Measurements from ENCODE around the gene STMP1. TPM values are rescaled to one million over a fixed set of nuclear protein-coding genes. Genes with fewer than 3 reads are reported as not detected.
A peak's percentile ranks its signal among the peaks of the same experiment; 100 is the strongest.

STMP1 gene
- total and polyA plus RNA-seq, 2 of the 4 experiments (the other 2 are of a cell fraction) = 6.1 to 28.3 TPM

GRCh38 chr7:135714534-135715009 is 52.3 kb downstream of the STMP1 start (continued):
- no peak for TF ChIP-seq CHD1 (IDR thresholded peaks at IDR 0.05; ENCODE audit: low read depth, low read length)
- TF ChIP-seq CEBPB (IDR thresholded peaks at IDR 0.05; ENCODE audit: low read depth, low read length) = no peak

GRCh38 chr7:135715055-135715522 is 52.8 kb downstream of the STMP1 start:
- peak overlapping the region; percentile 30; the same call in 1 of the 2 replicates for H3K18ac ChIP-seq (ENCODE audit: low read depth, low read length)
- peaks cover 0 to 8% of the 10 kb centered on the region in 2 experiments; a peak in 2 of 4 replicates for H3K79me1 ChIP-seq (ENCODE audit: low read depth in 1 of 2, low read length in 2 of 2)
- no peak overlapping the region for H3K4me2 ChIP-seq (ENCODE audit: low read depth, low read length)
- peak overlapping the region; percentile 8; the same call in 1 of the 2 replicates for H4K5ac ChIP-seq (ENCODE audit: low read depth, low read length)
- no peak for DNase-seq
- H4K8ac ChIP-seq (ENCODE audit: low read depth in 2 of 2, low read length in 2 of 2) = peak overlapping the region in 1 of 2 experiments; percentile 68; a peak in 2 of 4 replicates
- intact Hi-C loops (cut with micrococcal nuclease) = no loop called here
- H2BK20ac ChIP-seq (ENCODE audit: low read depth, low read length) = peak overlapping the region; percentile 39
- peak overlapping the region; percentile 78 for H2BK5ac ChIP-seq (ENCODE audit: low read depth, low read length, poor library complexity, severe bottlenecking)
- H3K9me3 ChIP-seq (ENCODE audit: control insufficient read depth, insufficient read depth, low read length) = no peaks in the 10 kb centered on the region
- no peak for ATAC-seq (ENCODE audit: low read depth)
- no TSS peak for BruUV-seq (replicated peaks)
- POLR2A ChIA-PET (ENCODE audit: unreplicated experiment) = no interaction called here
- H2BK120ac ChIP-seq (ENCODE audit: low read depth, low read length) = peak overlapping the region; percentile 86
- H2AK9ac ChIP-seq (replicated peaks; ENCODE audit: low read depth, low read length, poor library complexity) = no peak overlapping the region
- H4K91ac ChIP-seq (ENCODE audit: insufficient read depth, low read depth, low read length) = no peak overlapping the region
- H3K36me3 ChIP-seq (ENCODE audit: control insufficient read depth, insufficient read depth, low read length) = no peaks in the 10 kb centered on the region
- H3K56ac ChIP-seq (ENCODE audit: extremely low read depth, insufficient read depth, low read length) = no peak overlapping the region
- H3K9me1 ChIP-seq (ENCODE audit: insufficient read depth, low read length) = peaks cover 14% of the 10 kb centered on the region
- H3K14ac ChIP-seq (replicated peaks; ENCODE audit: low read depth, low read length) = peak overlapping the region; percentile 73
- H4K20me1 ChIP-seq (ENCODE audit: insufficient read depth, low read length) = no peaks in the 10 kb centered on the region
- dilution Hi-C loops (cut with HindIII; ENCODE audit: low sequenced_read_pairs, unreplicated experiment) = no loop called here
- no peak overlapping the region for H3K9ac ChIP-seq (ENCODE audit: low read depth, low read length)
- no peak overlapping the region for H2AFZ ChIP-seq (replicated peaks; ENCODE audit: low read length, poor library complexity)
- in situ Hi-C loops (cut with MboI; ENCODE audit: low sequenced_read_pairs) = no loop called here
- peak overlapping the region; percentile 53; the same call in 1 of the 2 replicates for H3K23ac ChIP-seq (ENCODE audit: low read depth, low read length)
- peak overlapping the region; percentile 87 for H2AK5ac ChIP-seq (ENCODE audit: low read depth, low read length)
- H3K4me1 ChIP-seq (ENCODE audit: control insufficient read depth, insufficient read depth, low read length) = peaks cover 15% of the 10 kb centered on the region
- peak overlapping the region; percentile 35; the same call in 2 of the 3 replicates for H2BK15ac ChIP-seq (ENCODE audit: low read depth, low read length)
- H3K4ac ChIP-seq (ENCODE audit: low read depth, low read length) = peak overlapping the region; percentile 79
- H3K27me3 ChIP-seq (ENCODE audit: control insufficient read depth, insufficient read depth, low read length) = no peaks in the 10 kb centered on the region
- no peak overlapping the region for H3K4me3 ChIP-seq (ENCODE audit: insufficient read depth, low read depth, low read length)
- 92 to 100% methylated on average over 2 to 5 of the region's 5 CpGs for WGBS, 2 experiments (ENCODE audit: extremely low coverage in 2 of 2, insufficient read length in 1 of 2)
- no peak overlapping the region for H3K27ac ChIP-seq (ENCODE audit: insufficient read depth, low read length)
- CTCF ChIA-PET = interaction anchor here (1.0 kb wide), 1 partner anchor 42 kb away, joined by 5 read pairs; no protein-coding TSS in a partner anchor
- no peak for TF ChIP-seq CTCF (conservative IDR thresholded peaks at IDR 0.05; ENCODE audit: low read depth, low read length)
- TF ChIP-seq USF2 (IDR thresholded peaks at IDR 0.05; ENCODE audit: low read depth, low read length) = no peak
- no peak for TF ChIP-seq POLR2A (IDR thresholded peaks at IDR 0.05; ENCODE audit: low read depth, low read length)
- TF ChIP-seq SMC3 (IDR thresholded peaks at IDR 0.05; ENCODE audit: low read depth, low read length) = no peak
- TF ChIP-seq FOS (IDR thresholded peaks at IDR 0.05; ENCODE audit: low read depth, low read length) = no peak
- TF ChIP-seq RAD21 (IDR thresholded peaks at IDR 0.05; ENCODE audit: low read length) = no peak
- TF ChIP-seq RFX5 (IDR thresholded peaks at IDR 0.05; ENCODE audit: low read depth, low read length) = no peak
- no peak for TF ChIP-seq MAZ (IDR thresholded peaks at IDR 0.05; ENCODE audit: borderline replicate concordance, low read depth, low read length)
- no peak for TF ChIP-seq ELK1 (IDR thresholded peaks at IDR 0.05; ENCODE audit: borderline replicate concordance, low read depth, low read length)
- TF ChIP-seq RCOR1 (IDR thresholded peaks at IDR 0.05; ENCODE audit: insufficient replicate concordance, low read length) = no peak
- no peak for TF ChIP-seq MAFK (IDR thresholded peaks at IDR 0.05; ENCODE audit: low read depth, low read length)
- no peak for TF ChIP-seq MXI1 (IDR thresholded peaks at IDR 0.05; ENCODE audit: borderline replicate concordance, low read depth, low read length)

All from IMR-90 (cell line).